ENCODE results near the gene CPN2. TPM values are rescaled to one million over a fixed set of nuclear protein-coding genes. Genes with fewer than 3 reads are reported as not detected.

Gene CPN2
- total and polyA plus RNA-seq, 2 of the 13 experiments (the other 11 are each of a cell fraction or from before 2014, with no cell fraction given) = 26.7 to 27.7 TPM

DNA sequence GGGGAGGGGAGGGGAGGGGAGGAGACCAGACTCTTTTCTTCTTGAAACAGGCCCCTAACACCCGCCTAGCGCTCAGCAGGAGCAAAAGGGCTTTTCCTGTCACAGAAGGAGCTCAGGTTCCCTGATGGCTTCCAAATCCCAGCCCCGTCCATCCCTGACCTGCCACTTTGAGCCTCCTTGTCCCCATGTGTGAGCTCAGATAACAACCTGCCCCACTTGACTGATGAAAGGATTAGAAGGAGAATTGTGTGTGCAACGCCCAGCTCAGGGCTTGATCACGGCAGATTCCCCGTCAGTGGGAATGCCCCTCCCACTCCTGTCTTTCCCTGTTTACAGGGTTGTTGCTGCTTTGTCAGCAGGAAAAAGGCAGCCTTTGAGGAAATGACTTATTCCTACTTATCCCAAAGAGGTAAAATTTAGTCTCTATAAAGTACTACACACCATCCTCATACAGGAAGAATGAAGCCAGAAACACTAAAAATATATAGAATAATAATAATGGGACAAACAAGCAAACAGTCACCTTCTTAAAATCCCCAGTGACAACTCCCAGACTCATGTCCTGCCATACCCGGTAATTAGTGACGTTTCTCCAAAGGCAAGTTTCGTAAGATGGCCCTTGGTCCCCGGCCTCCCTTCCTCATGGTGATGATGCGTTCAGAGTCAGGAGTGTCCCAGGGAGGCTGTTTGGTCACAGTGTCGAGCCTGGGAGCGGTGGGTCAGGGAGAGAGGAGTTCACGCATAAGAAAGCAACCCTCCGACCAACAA, 24.5 kb upstream of the CPN2 start:
- CTCF ChIA-PET (ENCODE audit: low intra/inter-chr PET ratio, low total read pairs) = no interaction called here
- no peak overlapping the region; the same call in 1 of the 2 replicates for H3K4me2 ChIP-seq (ENCODE audit: low read depth, low read length)
- ATAC-seq = no peak

More for the DNA sequence above, 24.5 kb upstream of the CPN2 start:
- POLR2A ChIA-PET = no interaction called here
- Histone ChIP-seq H4K20me1 (ENCODE audit: insufficient read depth, low read length) (no peaks in the 10 kb centered on the region), H3K9me3 (ENCODE audit: low read length) (no peaks in the 10 kb centered on the region), H3K79me2 (ENCODE audit: insufficient read depth, low read length) (no peaks in the 10 kb centered on the region), H3K27me3 (ENCODE audit: control insufficient read depth in 1 of 2, insufficient read depth in 2 of 2, low read length in 2 of 2) (peaks cover 4 to 57% of the 10 kb centered on the region in 2 experiments), H3K27ac (ENCODE audit: extremely low read length, insufficient read depth, low read length) (no peak overlapping the region), H3K4me1 (ENCODE audit: insufficient read depth, low read length) (no peaks in the 10 kb centered on the region), H3K4me3 (replicated peaks in 1 of 3; ENCODE audit: insufficient read depth in 1 of 3, low read depth in 2 of 3, low read length in 3 of 3) (no peak overlapping the region), H3K9ac (ENCODE audit: insufficient read depth, low read depth, low read length) (no peak overlapping the region), H2AFZ (ENCODE audit: low read length) (no peak overlapping the region), H3K36me3 (replicated peaks in 1 of 2; ENCODE audit: control insufficient read depth in 1 of 2, insufficient read depth in 2 of 2, low read length in 2 of 2) (no peaks in the 10 kb centered on the region)
- FAIRE-seq (no peak), DNase-seq (ENCODE audit: low spot score) (no peak)
- in situ Hi-C loops (cut with HindIII; ENCODE audit: extremely low pct_ligation_motif_present, low pct_unique_long_range_greater_than_20kb) (no loop called here), intact Hi-C loops (cut with micrococcal nuclease; ENCODE audit: unreplicated experiment) (no loop called here)
- no TSS peak for BruUV-seq (replicated peaks)
- WGBS (ENCODE audit: low lambda C conversion rate) = 15% methylated on average over 12 of the region's 15 CpGs
- TF ChIP-seq CREB1 (IDR thresholded peaks at IDR 0.05) (peak; percentile 42; the same call in 1 of the 2 replicates), CREB1 (CRISPR knock-in tag; IDR thresholded peaks at IDR 0.05) (no peak), HNRNPK (IDR thresholded peaks at IDR 0.05; ENCODE audit: low read depth, low read length, poor library complexity, severe bottlenecking) (peak; percentile 64)
- TF ChIP-seq, protein P1, sequence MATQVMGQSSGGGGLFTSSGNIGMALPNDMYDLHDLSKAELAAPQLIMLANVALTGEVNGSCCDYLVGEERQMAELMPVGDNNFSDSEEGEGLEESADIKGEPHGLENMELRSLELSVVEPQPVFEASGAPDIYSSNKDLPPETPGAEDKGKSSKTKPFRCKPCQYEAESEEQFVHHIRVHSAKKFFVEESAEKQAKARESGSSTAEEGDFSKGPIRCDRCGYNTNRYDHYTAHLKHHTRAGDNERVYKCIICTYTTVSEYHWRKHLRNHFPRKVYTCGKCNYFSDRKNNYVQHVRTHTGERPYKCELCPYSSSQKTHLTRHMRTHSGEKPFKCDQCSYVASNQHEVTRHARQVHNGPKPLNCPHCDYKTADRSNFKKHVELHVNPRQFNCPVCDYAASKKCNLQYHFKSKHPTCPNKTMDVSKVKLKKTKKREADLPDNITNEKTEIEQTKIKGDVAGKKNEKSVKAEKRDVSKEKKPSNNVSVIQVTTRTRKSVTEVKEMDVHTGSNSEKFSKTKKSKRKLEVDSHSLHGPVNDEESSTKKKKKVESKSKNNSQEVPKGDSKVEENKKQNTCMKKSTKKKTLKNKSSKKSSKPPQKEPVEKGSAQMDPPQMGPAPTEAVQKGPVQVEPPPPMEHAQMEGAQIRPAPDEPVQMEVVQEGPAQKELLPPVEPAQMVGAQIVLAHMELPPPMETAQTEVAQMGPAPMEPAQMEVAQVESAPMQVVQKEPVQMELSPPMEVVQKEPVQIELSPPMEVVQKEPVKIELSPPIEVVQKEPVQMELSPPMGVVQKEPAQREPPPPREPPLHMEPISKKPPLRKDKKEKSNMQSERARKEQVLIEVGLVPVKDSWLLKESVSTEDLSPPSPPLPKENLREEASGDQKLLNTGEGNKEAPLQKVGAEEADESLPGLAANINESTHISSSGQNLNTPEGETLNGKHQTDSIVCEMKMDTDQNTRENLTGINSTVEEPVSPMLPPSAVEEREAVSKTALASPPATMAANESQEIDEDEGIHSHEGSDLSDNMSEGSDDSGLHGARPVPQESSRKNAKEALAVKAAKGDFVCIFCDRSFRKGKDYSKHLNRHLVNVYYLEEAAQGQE (IDR thresholded peaks at IDR 0.05; ENCODE audit: borderline replicate concordance in 1 of 2, low read depth in 1 of 2, low read length in 2 of 2) = no peak
